Measurements from ENCODE around the gene NAA25.

The NAA25 gene
- total RNA-seq: 43.3 to 66.3 (median 60.7) reads per million in 4 donors

DNA sequence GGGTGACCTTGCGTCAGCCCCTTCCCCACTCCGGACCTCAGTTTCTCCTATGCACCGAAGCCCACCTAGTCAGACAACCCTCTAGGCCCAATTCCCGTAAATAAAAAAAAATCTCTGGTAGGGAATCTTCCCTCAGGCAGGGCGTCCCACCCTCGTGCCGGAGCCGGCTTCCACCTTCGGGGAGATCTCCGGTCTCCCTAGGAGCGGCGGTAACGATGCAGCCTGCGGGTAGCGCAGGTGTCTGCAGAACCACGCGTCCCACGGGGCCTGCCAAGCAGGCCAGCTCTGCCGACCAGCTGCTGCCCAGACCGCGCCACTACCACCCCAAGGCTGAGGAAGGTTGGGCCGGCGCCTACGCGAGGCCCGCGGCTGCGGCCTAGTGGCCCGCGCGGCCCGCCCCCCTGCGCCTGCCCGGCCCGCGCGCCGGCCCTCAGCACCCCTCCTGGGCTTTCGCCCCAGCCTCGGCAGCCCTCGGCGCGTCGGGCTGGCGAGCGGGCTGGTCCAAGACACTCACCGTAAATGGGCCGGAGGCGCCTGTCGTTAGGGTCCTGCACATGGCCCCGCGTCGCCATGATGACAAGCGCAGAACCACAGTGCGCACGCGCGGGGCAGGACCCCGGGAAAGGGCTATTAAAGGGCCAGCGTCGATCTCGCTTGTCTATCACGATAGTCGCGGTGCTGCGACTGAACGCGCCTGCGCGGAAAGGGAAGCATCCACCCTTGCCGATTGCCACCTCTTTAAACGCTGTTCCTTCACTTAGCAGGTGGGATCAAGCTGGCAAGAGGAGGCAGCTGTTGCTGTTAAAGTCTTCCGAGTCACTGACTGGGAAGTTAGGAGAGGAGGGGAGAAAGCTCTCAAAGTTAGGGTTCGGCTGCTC is at the start of gene NAA25:
Gene NAA25, minus strand, starts transcription at position 582 of the 878 bp plus-strand sequence. Its CDS starts 10 bp downstream, at position 572.
- DNase-seq: peak; percentile 76 to 86 (median 84)

DNA sequence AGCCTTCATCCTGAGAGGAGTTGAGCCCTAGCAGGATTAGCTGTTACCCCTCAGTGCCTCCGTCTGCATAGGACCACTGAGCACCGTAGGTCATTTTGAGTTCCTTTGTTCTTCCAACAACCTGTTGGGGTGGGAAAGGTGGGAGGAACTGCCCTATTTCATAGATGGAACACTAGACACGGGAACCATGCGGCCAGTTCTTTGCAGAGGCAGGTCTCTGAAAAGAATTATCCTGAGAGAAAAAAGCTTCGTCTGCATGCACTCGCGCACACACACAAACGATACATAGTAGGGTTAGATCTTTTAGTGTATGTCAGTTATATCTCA is 45.3 kb upstream of the NAA25 start:
- no peak for DNase-seq

GRCh38 chr12:112153181-112153892 is 44.8 kb upstream of the NAA25 start:
- DNase-seq: no peak

- no peak for DNase-seq
Measured at GRCh38 chr12:112151766-112152541, 43.4 kb upstream of the NAA25 start.

DNA sequence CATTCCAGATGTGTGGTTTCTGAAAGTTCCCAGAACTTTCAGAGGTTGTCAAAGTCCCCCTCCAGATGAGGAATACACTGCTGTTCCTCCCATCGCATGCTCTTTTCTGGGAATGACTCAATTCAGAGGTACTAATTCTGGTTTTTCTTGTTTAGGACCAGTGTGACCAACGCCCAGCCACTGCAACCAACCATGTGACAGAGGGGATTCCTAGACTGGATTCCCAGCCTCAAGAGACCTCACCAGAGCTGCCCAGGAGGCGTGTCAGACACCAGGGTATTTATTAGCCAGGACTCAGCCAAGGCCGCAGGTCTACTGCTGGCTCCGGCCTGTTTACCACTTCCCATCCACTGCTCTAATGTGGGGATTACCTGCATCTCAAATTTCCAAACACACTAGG is 41.0 kb upstream of the NAA25 start:
- DNase-seq: no peak

- DNase-seq: no peak
Measured at GRCh38 chr12:112148031-112148513, 39.5 kb upstream of the NAA25 start.

GRCh38 chr12:112146123-112146522 is 37.5 kb upstream of the NAA25 start:
- DNase-seq: no peak

GRCh38 chr12:112140728-112141127 is 32.1 kb upstream of the NAA25 start:
- DNase-seq: no peak

DNA sequence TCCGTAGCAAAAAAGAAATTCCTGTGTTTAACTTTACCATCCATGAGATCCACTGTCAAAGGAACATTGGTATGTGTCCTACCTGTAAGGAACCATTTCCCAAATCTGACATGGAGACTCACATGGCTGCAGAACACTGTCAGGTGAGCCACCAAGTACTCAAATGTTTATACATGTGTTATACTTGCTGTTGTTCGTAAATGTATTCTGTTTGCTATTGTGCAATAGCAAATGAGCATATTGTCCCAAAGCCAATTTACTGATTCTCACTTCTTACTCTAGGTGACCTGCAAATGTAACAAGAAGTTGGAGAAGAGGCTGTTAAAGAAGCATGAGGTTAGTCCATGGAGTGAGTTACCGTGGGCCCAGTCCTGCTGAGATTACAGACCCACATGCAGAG is 26.1 kb upstream of the NAA25 start:
- no peak for DNase-seq

GRCh38 chr12:112133418-112133817 is 24.8 kb upstream of the NAA25 start:
- no peak for DNase-seq

DNA sequence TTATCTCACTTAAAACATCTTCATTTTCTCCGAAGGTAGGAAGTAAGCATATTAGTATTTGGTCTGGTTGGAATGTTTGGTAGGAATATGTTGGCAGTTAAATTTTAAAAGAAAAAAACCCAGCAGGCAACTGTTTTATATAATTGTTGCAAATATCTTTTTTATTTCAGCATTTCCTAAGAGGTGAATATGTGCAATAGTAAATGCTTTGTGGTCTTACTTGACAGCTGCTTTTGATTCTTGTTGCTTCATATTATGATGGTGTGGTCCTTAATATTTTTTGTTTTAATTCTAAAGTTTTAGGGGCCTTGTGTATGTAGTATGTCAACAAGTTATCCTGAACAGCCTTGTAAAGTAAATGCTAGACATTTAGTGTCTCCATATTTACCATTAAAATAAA is 23.1 kb upstream of the NAA25 start:
- DNase-seq: no peak

- peak in 1 of 5 donors; percentile 85 for DNase-seq
Measured at GRCh38 chr12:112130441-112130998, 21.9 kb upstream of the NAA25 start.

DNA sequence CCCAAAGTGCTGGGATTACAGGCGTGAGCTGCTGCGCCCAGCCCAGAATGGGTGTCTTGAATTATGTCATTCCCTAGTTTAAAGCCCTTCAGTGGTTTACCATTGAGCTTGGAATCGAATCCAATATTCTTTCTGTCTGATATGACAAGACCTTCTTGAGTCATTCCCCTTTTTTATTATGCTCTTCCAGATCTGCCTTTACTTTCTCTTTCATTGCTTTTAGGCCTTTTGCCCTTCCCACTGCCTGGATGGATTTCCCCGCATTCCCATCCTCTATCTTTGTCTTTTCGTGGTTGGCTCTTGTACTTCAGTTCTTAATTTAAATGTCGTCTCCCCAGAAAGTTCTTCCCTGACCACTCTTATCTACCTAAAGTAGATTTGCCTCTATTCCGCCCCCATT is 18.3 kb upstream of the NAA25 start:
- no peak for DNase-seq

DNA sequence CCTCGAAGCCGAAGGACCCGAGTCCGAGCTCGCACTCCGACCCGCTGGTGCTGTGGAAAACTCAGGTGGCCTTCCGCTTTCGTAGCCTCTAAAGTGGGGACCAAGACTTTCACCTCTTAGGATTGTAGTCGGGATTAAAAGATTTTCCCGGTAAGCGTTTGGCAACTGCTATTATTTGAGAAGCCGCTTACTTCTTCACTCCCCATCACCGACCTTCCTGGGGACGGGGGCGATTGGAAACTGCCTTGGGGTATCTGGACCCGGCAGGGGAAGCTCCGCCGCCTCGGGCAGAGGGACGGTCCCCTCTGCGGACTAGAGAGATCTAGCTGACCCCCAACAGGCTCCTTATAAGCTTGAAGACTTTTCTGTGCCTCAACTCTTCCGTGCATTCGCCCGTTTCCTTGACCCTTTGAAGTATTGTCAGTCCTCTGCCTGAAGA is 17.4 kb upstream of the NAA25 start:
- no peak for DNase-seq

- DNase-seq: peak; percentile 94 to 98 (median 96)
Measured at GRCh38 chr12:112125250-112125999, 16.8 kb upstream of the NAA25 start, which contains the start of gene TRAFD1. TSS of gene TRAFD1 (plus strand) at chr12:112125560. CDS start at chr12:112130523, 4,963 bp downstream.

- DNase-seq: no peak
Measured at GRCh38 chr12:112124918-112125249, 16.3 kb upstream of the NAA25 start.

GRCh38 chr12:112122823-112123690 is 14.5 kb upstream of the NAA25 start:
- no peak for DNase-seq

- no peak for DNase-seq
Measured at GRCh38 chr12:112121780-112122565, 13.4 kb upstream of the NAA25 start.

DNA sequence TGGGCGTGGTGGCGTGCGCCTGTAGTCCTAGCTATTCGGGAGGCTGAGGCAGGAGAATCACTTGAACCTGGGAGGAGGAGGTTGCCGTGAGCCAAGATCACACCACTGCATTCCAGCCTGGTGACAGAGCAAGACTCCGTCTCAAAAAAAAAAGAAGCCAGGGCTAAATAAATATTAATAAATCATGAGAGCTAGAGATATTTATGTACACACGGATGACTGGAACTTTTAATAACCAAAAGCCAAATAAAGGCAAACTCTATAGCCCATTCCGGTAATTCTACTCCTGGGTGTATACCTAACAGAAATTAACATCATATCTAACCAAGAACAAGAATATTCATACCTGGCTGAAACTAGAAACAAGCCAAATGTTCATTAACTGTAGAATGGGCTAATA is 9.1 kb upstream of the NAA25 start:
- no peak for DNase-seq

All from T-helper 1 cell (primary cell).